ENCODE measurements around the gene POU6F1. TPM values are rescaled to one million over a fixed set of nuclear protein-coding genes. Genes with fewer than 3 reads are reported as not detected.

The POU6F1 gene
- total and polyA plus RNA-seq, 2 of the 8 experiments (the other 6 are each of a cell fraction or from before 2014, with no cell fraction given), result 5.6 to 8.7 TPM

- Histone ChIP-seq H4K8ac (ENCODE audit: extremely low read depth, insufficient read depth, low read length) (no peak overlapping the region), H3K23me2 (ENCODE audit: low read depth, low read length) (no peaks in the 10 kb centered on the region), H2BK12ac (ENCODE audit: low read depth, low read length) (no peak overlapping the region), H2AFZ (ENCODE audit: low read length) (no peak overlapping the region), H4K5ac (ENCODE audit: insufficient read length, low read depth, low read length) (no peak overlapping the region), H2AK5ac (ENCODE audit: low read depth, low read length) (no peak overlapping the region), H3K27ac (ENCODE audit: low read depth, low read length) (no peak overlapping the region), H2BK5ac (ENCODE audit: low read depth, low read length) (no peak overlapping the region), H3K36me3 (ENCODE audit: control insufficient read depth in 2 of 4, insufficient read depth in 4 of 4, low read length in 3 of 4) (no peaks in the 10 kb centered on the region), H4K91ac (replicated peaks; ENCODE audit: insufficient read length, low read length) (no peak overlapping the region), H3K4ac (replicated peaks; ENCODE audit: insufficient read length, low read depth, low read length) (no peak overlapping the region), H3K27me3 (replicated peaks in 1 of 4; ENCODE audit: control insufficient read depth in 3 of 4, extremely low read depth in 1 of 4, insufficient read depth in 3 of 4, low read length in 3 of 4) (no peaks in the 10 kb centered on the region), H3K79me1 (ENCODE audit: low read depth, low read length) (no peaks in the 10 kb centered on the region), H4K20me1 (replicated peaks in 1 of 2; ENCODE audit: control insufficient read depth in 1 of 2, insufficient read depth in 2 of 2, low read length in 2 of 2) (no peaks in the 10 kb centered on the region), H3K18ac (ENCODE audit: extremely low read depth, low read length) (no peak overlapping the region), H3K79me2 (ENCODE audit: control insufficient read depth in 1 of 2, insufficient read depth in 2 of 2, low read length in 2 of 2) (no peaks in the 10 kb centered on the region), H2BK120ac (replicated peaks; ENCODE audit: low read depth, low read length) (no peak overlapping the region), H3K56ac (replicated peaks; ENCODE audit: insufficient read length, low read depth, low read length) (no peak overlapping the region), H2BK20ac (ENCODE audit: low read length) (no peak overlapping the region), H3K4me3 (ENCODE audit: extremely low read depth in 1 of 4, insufficient read depth in 2 of 4, low read depth in 3 of 4, low read length in 4 of 4) (no peak overlapping the region), H2BK15ac (ENCODE audit: low read length) (no peak overlapping the region), H3K9me3 (ENCODE audit: insufficient read depth in 2 of 2, low read depth in 1 of 2, low read length in 1 of 2) (no peaks in the 10 kb centered on the region), H3K14ac (ENCODE audit: insufficient read length) (no peak overlapping the region), H3K4me2 (ENCODE audit: insufficient read depth in 1 of 2, low read depth in 2 of 2, low read length in 2 of 2) (no peak overlapping the region), H3K9ac (replicated peaks in 1 of 4; ENCODE audit: extremely low read depth in 1 of 4, low read depth in 3 of 4, low read length in 3 of 4) (no peak overlapping the region), H3K4me1 (replicated peaks in 1 of 4; ENCODE audit: control insufficient read depth in 3 of 4, insufficient read depth in 4 of 4, low read length in 3 of 4) (no peaks in the 10 kb centered on the region), H3K23ac (ENCODE audit: insufficient read length) (no peak overlapping the region)
- FAIRE-seq (no peak), DNase-seq (ENCODE audit: low read depth in 1 of 2, low spot score in 2 of 2) (no peak)
- TF ChIP-seq MAX (IDR thresholded peaks at IDR 0.05), result no peak
- no peak for TF ChIP-seq KDM1A (IDR thresholded peaks at IDR 0.05; ENCODE audit: borderline replicate concordance, low read length)
- no peak for TF ChIP-seq HDAC6 (IDR thresholded peaks at IDR 0.05; ENCODE audit: low read depth, low read length)
- no peak for TF ChIP-seq CREB1 (IDR thresholded peaks at IDR 0.05)
- no peak for TF ChIP-seq POU5F1 (IDR thresholded peaks at IDR 0.05; ENCODE audit: low read depth, low read length)
- TF ChIP-seq RNF2 (IDR thresholded peaks at IDR 0.05; ENCODE audit: borderline replicate concordance, low read depth, low read length, missing control alignments, poor library complexity, severe bottlenecking), result no peak
- TF ChIP-seq SIN3A (conservative IDR thresholded peaks at IDR 0.05 in 1 of 2, IDR thresholded peaks at IDR 0.05 in 1 of 2; ENCODE audit: low read depth in 1 of 2, low read length in 2 of 2), result no peak
- WGBS, 2 experiments (ENCODE audit: extremely low coverage in 1 of 2, insufficient coverage in 1 of 2, insufficient read length in 1 of 2, insufficient replicate concordance in 2 of 2, low coverage in 1 of 2, low lambda C conversion rate in 2 of 2, missing lambda C conversion rate in 1 of 2), result 82% methylated on average over 3 of the region's 3 CpGs; no CpG with 5 or more reads in 1 of the 2 experiments
- ChIA-PET CTCF (ENCODE audit: partially characterized antibody) (interaction anchor here (0.9 kb wide), 1 partner anchor 12 kb away, joined by 3 read pairs; no protein-coding TSS in a partner anchor), POLR2A (ENCODE audit: partially characterized antibody) (interaction anchor here (1.4 to 1.6 kb wide), 2 partner anchors 11 to 100 kb away, joined by 3 to 8 read pairs; partner anchors contain the start of genes CSRNP2 and TFCP2)
These were observed 34.5 kb downstream of the POU6F1 start for GRCh38 chr12:51183349-51183748.

All from H1 (cell line).